WTC11 (cell line): Measurements from ENCODE around the gene MLST8. TPM values are rescaled to one million over a fixed set of nuclear protein-coding genes. Genes with fewer than 3 reads are reported as not detected.

Experiments used
- ATAC-seq: fragments of 200-7000 bp; cut with Tn5 transposase; 2 replicates; pipeline ENCODE4 v1.10.0; 2021; ENCODE audit warnings: mild to moderate bottlenecking, moderate library complexity
- CTCF ChIA-PET: fragments of 300-600 bp; sonication (Branson Sonifier 250); formaldehyde crosslinking; loops from one replicate; lab custom pipeline; 2021; ENCODE audit warnings: antibody characterized with exemption; lab: Charles Lee
- POLR2A ChIA-PET: fragments of 350-600 bp; sonication (Branson Sonifier 250); formaldehyde crosslinking; loops from one replicate; lab custom pipeline; 2021; ENCODE audit warnings: antibody characterized with exemption; lab: Charles Lee
- DNase-seq: peaks from one replicate; pipeline ENCODE4 v3.0.0; 2021; ENCODE audit warnings: low spot score
- H3K27ac Mint-ChIP-seq: 2 replicates; pipeline ENCODE4 v1.8.0; 2021; ENCODE audit warnings: mixed read lengths
- H3K27me3 Mint-ChIP-seq: 2 replicates; pipeline ENCODE4 v1.8.0; 2021; ENCODE audit warnings: low read depth, mild to moderate bottlenecking, moderate library complexity, mixed read lengths
- H3K36me3 Mint-ChIP-seq: 2 replicates; pipeline ENCODE4 v1.8.0; 2021; ENCODE audit warnings: mixed read lengths
- H3K4me1 Mint-ChIP-seq: 2 replicates; pipeline ENCODE4 v1.8.0; 2022; ENCODE audit warnings: mixed read lengths
- H3K4me3 Mint-ChIP-seq: 2 replicates; pipeline ENCODE4 v1.8.0; 2021; ENCODE audit warnings: mild to moderate bottlenecking, moderate library complexity, mixed read lengths
- H3K9me3 Mint-ChIP-seq: 2 replicates; pipeline ENCODE4 v1.8.0; 2021; ENCODE audit warnings: mixed read lengths
- CREB1 ChIP-seq: sonication (generic); formaldehyde crosslinking; IDR thresholded peaks from 2 replicates; pipeline ENCODE4 v1.8.0; 2023; ENCODE audit warnings: mild to moderate bottlenecking, missing genetic modification reagents
- FOXP1 ChIP-seq: sonication (generic); formaldehyde crosslinking; IDR thresholded peaks from 2 replicates; pipeline ENCODE4 v1.8.0; 2022; ENCODE audit warnings: missing genetic modification reagents, mild to moderate bottlenecking, moderate library complexity, borderline replicate concordance
- GABPB1 ChIP-seq: sonication (generic); formaldehyde crosslinking; IDR thresholded peaks from 2 replicates; pipeline ENCODE4 v1.8.1; 2023; ENCODE audit warnings: mild to moderate bottlenecking, missing genetic modification reagents
- JAZF1 ChIP-seq: fragments of 250-450 bp; sonication (Bioruptor Pico); IDR thresholded peaks from 2 replicates; pipeline ENCODE4 v1.9.0; 2021; ENCODE audit warnings: moderate library complexity, mild to moderate bottlenecking, inconsistent platforms
- NR1H2 ChIP-seq: sonication (generic); formaldehyde crosslinking; IDR thresholded peaks from 2 replicates; pipeline ENCODE4 v1.9.0; 2021; ENCODE audit warnings: mild to moderate bottlenecking, moderate library complexity, missing genetic modification reagents
- ZBTB21 ChIP-seq: sonication (generic); formaldehyde crosslinking; IDR thresholded peaks from 2 replicates; pipeline ENCODE4 v1.8.1; 2023; ENCODE audit warnings: mild to moderate bottlenecking, missing genetic modification reagents, borderline replicate concordance
- ZNF121 ChIP-seq: sonication (generic); formaldehyde crosslinking; IDR thresholded peaks from 2 replicates; pipeline ENCODE4 v1.8.0; 2023; ENCODE audit warnings: missing genetic modification reagents
- ZNF423 ChIP-seq: fragments of 250-450 bp; sonication (Bioruptor Pico); IDR thresholded peaks from 2 replicates; pipeline ENCODE4 v2.1.2; 2022; ENCODE audit warnings: mild to moderate bottlenecking, moderate library complexity
- total RNA-seq: library from RNA; stranded (reverse); gene quantifications from 3 replicates; pipeline ENCODE4 v1.2.3, GENCODE V29; 2021
- TF ChIP-seq, protein P1 (sequence below): fragments of 250-450 bp; sonication (Bioruptor Pico); IDR thresholded peaks from 2 replicates; pipeline ENCODE4 v2.1.2; 2022; ENCODE audit warnings: mild to moderate bottlenecking, moderate library complexity
- TF ChIP-seq, protein P2 (sequence below): sonication (generic); formaldehyde crosslinking; IDR thresholded peaks from 2 replicates; pipeline ENCODE4 v1.8.0; 2023; ENCODE audit warnings: missing genetic modification reagents, mild to moderate bottlenecking, borderline replicate concordance

MLST8 gene
- total RNA-seq, 1 experiment from 2014 or later, result 71.6 TPM

DNA sequence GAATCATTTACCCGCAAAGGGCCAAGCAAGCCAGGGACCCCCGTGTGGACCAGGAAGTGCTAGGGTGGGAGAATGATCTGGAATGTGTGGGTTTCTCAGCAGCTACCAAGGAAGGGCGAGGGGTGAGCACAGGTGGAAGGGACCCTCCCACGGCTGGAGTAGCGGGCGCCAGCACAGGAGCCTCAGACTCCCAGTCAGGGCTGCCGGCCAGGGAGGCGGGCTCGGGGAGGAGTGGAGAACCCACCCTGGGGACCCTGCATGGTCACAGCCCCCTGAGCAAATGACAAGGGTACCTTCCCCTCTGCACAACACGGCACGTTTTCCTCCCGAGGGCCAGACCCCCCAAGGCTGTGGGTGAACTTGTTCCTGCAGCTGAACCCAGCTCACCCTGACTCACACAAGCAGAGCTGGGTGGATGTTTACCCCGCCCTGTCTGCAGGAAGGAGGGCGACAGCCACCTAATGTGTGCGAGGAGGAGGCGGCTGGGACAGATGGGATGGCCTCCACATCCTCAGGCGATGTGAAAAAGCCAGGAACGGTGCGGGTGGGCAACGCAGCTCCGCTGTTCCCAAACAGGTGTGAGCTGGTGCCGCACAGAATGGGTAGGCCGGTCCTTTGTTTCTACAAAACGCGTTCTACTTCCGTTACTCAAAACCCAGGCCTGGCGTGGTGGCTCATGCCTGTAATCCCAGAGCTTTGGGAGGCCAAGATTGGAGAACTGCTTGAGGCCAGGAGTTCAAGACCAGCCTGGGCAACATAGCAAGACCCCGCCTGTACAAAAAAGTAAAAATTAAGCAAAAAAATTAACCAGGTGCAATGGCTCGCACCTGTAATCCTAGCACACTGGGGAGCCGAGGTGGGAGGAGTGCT, 39.9 kb downstream of the MLST8 start:
- ChIA-PET POLR2A (interaction anchor here (1.0 kb wide), 1 partner anchor 508 kb away, joined by 3 read pairs; no protein-coding TSS in a partner anchor), CTCF (interaction anchor here (1.0 to 1.5 kb wide), 2 partner anchors 51 to 256 kb away, joined by 3 to 6 read pairs; no protein-coding TSS in a partner anchor)
- Mint-ChIP-seq H3K27me3 (no peaks in the 10 kb centered on the region), H3K9me3 (no peaks in the 10 kb centered on the region), H3K27ac (no peak overlapping the region), H3K4me3 (no peak overlapping the region), H3K36me3 (peaks cover 35% of the 10 kb centered on the region), H3K4me1 (no peaks in the 10 kb centered on the region)
- no peak for DNase-seq
- peak; percentile 36; the same call in 1 of the 2 replicates for TF ChIP-seq ZNF121 (CRISPR knock-in tag)
- TF ChIP-seq ZBTB21, result no peak
- no peak for TF ChIP-seq JAZF1 (CRISPR knock-in tag)
- TF ChIP-seq ZNF423 (CRISPR knock-in tag), result no peak
- no peak for TF ChIP-seq NR1H2 (CRISPR knock-in tag)
- TF ChIP-seq, protein P1, sequence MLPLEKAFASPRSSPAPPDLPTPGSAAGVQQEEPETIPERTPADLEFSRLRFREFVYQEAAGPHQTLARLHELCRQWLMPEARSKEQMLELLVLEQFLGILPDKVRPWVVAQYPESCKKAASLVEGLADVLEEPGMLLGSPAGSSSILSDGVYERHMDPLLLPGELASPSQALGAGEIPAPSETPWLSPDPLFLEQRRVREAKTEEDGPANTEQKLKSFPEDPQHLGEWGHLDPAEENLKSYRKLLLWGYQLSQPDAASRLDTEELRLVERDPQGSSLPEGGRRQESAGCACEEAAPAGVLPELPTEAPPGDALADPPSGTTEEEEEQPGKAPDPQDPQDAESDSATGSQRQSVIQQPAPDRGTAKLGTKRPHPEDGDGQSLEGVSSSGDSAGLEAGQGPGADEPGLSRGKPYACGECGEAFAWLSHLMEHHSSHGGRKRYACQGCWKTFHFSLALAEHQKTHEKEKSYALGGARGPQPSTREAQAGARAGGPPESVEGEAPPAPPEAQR (CRISPR knock-in tag), result no peak
- ATAC-seq, result no peak

DNA sequence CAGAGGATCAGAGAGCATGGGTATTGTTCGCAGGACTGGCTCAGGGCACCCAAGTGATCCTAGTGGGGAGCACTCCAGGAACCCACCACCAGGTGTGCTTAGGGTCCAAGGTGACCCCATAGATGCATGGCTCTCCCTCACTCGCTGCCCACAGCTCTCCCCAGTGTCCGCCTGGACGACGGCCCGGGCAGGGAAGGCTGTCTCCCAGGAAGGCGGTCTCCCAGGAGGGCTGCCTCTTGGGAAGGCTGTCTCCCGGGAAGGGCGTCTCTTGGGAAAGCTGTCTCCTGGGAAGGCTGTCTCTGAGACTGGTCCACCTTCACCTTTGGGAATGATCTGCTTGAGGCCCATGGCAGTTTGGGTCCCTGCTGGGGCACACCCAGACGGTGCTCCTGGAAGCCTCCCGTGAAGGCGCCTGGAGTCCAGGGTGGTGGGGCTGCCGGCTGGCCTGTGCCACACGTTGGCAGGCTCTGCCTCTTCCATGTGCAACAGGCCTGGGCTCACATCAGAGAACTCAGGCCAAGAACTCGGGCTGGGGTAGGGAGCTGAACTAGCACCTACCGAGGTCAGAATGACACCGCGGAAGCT, 41.1 kb downstream of the MLST8 start:
- Mint-ChIP-seq H3K4me1 (no peaks in the 10 kb centered on the region), H3K27me3 (no peaks in the 10 kb centered on the region), H3K9me3 (no peaks in the 10 kb centered on the region), H3K4me3 (no peak overlapping the region), H3K36me3 (peaks cover 35% of the 10 kb centered on the region), H3K27ac (no peak overlapping the region)
- TF ChIP-seq, protein P2, sequence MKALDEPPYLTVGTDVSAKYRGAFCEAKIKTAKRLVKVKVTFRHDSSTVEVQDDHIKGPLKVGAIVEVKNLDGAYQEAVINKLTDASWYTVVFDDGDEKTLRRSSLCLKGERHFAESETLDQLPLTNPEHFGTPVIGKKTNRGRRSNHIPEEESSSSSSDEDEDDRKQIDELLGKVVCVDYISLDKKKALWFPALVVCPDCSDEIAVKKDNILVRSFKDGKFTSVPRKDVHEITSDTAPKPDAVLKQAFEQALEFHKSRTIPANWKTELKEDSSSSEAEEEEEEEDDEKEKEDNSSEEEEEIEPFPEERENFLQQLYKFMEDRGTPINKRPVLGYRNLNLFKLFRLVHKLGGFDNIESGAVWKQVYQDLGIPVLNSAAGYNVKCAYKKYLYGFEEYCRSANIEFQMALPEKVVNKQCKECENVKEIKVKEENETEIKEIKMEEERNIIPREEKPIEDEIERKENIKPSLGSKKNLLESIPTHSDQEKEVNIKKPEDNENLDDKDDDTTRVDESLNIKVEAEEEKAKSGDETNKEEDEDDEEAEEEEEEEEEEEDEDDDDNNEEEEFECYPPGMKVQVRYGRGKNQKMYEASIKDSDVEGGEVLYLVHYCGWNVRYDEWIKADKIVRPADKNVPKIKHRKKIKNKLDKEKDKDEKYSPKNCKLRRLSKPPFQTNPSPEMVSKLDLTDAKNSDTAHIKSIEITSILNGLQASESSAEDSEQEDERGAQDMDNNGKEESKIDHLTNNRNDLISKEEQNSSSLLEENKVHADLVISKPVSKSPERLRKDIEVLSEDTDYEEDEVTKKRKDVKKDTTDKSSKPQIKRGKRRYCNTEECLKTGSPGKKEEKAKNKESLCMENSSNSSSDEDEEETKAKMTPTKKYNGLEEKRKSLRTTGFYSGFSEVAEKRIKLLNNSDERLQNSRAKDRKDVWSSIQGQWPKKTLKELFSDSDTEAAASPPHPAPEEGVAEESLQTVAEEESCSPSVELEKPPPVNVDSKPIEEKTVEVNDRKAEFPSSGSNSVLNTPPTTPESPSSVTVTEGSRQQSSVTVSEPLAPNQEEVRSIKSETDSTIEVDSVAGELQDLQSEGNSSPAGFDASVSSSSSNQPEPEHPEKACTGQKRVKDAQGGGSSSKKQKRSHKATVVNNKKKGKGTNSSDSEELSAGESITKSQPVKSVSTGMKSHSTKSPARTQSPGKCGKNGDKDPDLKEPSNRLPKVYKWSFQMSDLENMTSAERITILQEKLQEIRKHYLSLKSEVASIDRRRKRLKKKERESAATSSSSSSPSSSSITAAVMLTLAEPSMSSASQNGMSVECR, result no peak
- TF ChIP-seq GABPB1 (CRISPR knock-in tag) (no peak), CREB1 (CRISPR knock-in tag) (no peak)
- CTCF ChIA-PET, result interaction anchor here (1.2 to 1.5 kb wide), 2 partner anchors 8 to 51 kb away, joined by 3 to 4 read pairs; no protein-coding TSS in a partner anchor
- ATAC-seq, result no peak
- POLR2A ChIA-PET, result no interaction called here
- DNase-seq, result no peak

DNA sequence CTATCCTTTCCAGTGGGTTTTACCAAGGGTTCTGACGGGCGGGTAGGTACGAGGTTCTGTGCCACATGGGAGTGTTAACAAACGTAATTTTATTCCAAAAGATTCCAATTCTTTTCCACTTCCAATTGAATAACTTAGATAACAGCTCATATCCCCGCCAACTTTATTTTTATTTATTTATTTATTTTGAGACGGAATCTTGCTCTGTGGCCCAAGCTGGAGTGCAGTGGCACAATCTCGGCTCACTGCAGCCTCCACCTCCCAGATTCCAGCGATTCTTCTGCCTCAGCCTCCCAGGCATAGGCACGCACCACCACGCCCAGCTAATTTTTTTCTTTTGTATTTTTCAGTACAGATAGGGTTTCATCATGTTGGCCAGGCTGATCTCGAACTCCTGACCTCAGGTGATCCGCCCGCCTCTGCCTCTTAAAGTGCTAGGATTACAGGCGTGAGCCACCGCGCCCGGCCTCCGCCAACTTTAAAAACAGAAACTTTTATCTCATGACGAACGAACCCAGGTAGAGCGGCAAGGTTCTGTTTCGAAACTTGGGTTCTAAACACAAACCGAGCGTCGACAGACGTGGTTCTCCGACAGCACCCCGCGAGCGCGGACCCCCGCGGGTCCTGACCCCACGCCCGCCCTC, 45.5 kb downstream of the MLST8 start:
- DNase-seq, result no peak
- TF ChIP-seq FOXP1 (CRISPR knock-in tag), result no peak
- TF ChIP-seq GABPB1 (CRISPR knock-in tag), result peak; percentile 41; the same call in 1 of the 2 replicates
- 0 out of 2 replicates have a peak, but pooled peaks have one; percentile 8 for TF ChIP-seq ZNF121 (CRISPR knock-in tag)
- TF ChIP-seq, all 79 proteins: peak for 2
- Mint-ChIP-seq H3K36me3 (peaks cover 35% of the 10 kb centered on the region), H3K9me3 (no peaks in the 10 kb centered on the region), H3K27ac (peak overlapping the region; percentile 87), H3K27me3 (no peaks in the 10 kb centered on the region), H3K4me3 (peak overlapping the region; percentile 92), H3K4me1 (peaks cover 9% of the 10 kb centered on the region)
- ChIA-PET POLR2A (interaction anchor here (0.8 to 4.7 kb wide), 10 partner anchors 12 to 251 kb away, joined by 3 to 28 read pairs (median 6); partner anchors contain the start of genes ABCA3, BRICD5, DNASE1L2 and MLST8), CTCF (interaction anchor here (0.6 to 3.8 kb wide), 18 partner anchors 9 to 300 kb away, joined by 3 to 62 read pairs (median 5); partner anchors contain the start of genes CASKIN1, DNASE1L2, PGP and TEDC2)
- no peak for ATAC-seq
